Gastroesophageal sphincter (tissue), 4 donors: ENCODE data around the gene PARD6B. TPM values are rescaled to one million over a fixed set of nuclear protein-coding genes. Genes with fewer than 3 reads are reported as not detected.

Source experiments
- ATAC-seq: fragments of 150-250 bp; one replicate; pipeline ENCODE4 v1.9.1; 2016; ENCODE audit warnings: mild to moderate bottlenecking, moderate library complexity
- H3K27ac ChIP-seq, 4 donors: fragments of 200-600 bp; sonication (generic) in 3 of 4; 1 replicate in 3 of 4; 2 replicates in 1 of 4; pipeline ENCODE4 v1.5.1; 2016 to 2019
- H3K27me3 ChIP-seq: fragments of 200-600 bp; sonication (generic); one replicate; pipeline ENCODE4 v1.5.1; 2019
- H3K36me3 ChIP-seq, 2 donors: fragments of 200-600 bp; sonication (generic); one replicate each; pipeline ENCODE4 v1.5.1; 2019; ENCODE audit warnings: control low read depth in 1 of 2
- H3K4me1 ChIP-seq, 3 donors: fragments of 200-600 bp; sonication (generic); 1 replicate in 2 of 3; 2 replicates in 1 of 3; pipeline ENCODE4 v1.5.1; 2016 to 2019; ENCODE audit warnings: control low read depth in 2 of 3
- H3K4me3 ChIP-seq, 2 donors: fragments of 200-600 bp; sonication (generic); one replicate each; pipeline ENCODE4 v1.5.1; 2019; ENCODE audit warnings: mild to moderate bottlenecking in 1 of 2, moderate library complexity in 1 of 2
- H3K9me3 ChIP-seq, 3 donors: fragments of 200-600 bp; sonication (generic); one replicate each; pipeline ENCODE4 v1.5.1; 2017 to 2019; ENCODE audit warnings: control low read depth in 2 of 3
- EP300 ChIP-seq: sonication (generic); formaldehyde crosslinking; IDR thresholded peaks from one replicate; pipeline ENCODE4 v1.6.1; 2017; ENCODE audit warnings: antibody characterized with exemption, mild to moderate bottlenecking
- POLR2A ChIP-seq, 2 donors: fragments of 450-650 bp; IDR thresholded peaks; one replicate each; pipeline ENCODE4 v1.6.1; 2017; ENCODE audit warnings: antibody characterized with exemption in 2 of 2, mild to moderate bottlenecking in 2 of 2, moderate library complexity in 1 of 2
- POLR2AphosphoS5 ChIP-seq: sonication (generic); formaldehyde crosslinking; IDR thresholded peaks from one replicate; pipeline ENCODE4 v1.6.1; 2017; ENCODE audit warnings: antibody characterized with exemption
- WGBS, 2 donors: methylation state at CpG; one replicate each; pipeline ENCODE4 v1.1.5; 2018; ENCODE audit warnings: low coverage in 1 of 2; 5-methylcytosine and 5-hydroxymethylcytosine counted together
- total RNA-seq, 4 donors: library from RNA; depleted of rRNA; stranded (reverse); fragments of >200 nt; gene quantifications; one replicate each; pipeline ENCODE4 v1.1.0, GENCODE V29; 2016
- TF ChIP-seq, protein P1 (sequence below), 4 experiments: fragments of 200-600 bp in 2 of 4; fragments of 450-650 bp in 2 of 4; sonication (generic) in 1 of 4; IDR thresholded peaks; one replicate each; pipeline ENCODE4 v1.5.1; 2017 to 2019; ENCODE audit warnings: antibody characterized with exemption in 4 of 4, mild to moderate bottlenecking in 2 of 4, moderate library complexity in 2 of 4

Gene PARD6B
- total RNA-seq, 4 donors from 2014 or later = 2.4 to 3.8 (median 2.8) TPM

DNA sequence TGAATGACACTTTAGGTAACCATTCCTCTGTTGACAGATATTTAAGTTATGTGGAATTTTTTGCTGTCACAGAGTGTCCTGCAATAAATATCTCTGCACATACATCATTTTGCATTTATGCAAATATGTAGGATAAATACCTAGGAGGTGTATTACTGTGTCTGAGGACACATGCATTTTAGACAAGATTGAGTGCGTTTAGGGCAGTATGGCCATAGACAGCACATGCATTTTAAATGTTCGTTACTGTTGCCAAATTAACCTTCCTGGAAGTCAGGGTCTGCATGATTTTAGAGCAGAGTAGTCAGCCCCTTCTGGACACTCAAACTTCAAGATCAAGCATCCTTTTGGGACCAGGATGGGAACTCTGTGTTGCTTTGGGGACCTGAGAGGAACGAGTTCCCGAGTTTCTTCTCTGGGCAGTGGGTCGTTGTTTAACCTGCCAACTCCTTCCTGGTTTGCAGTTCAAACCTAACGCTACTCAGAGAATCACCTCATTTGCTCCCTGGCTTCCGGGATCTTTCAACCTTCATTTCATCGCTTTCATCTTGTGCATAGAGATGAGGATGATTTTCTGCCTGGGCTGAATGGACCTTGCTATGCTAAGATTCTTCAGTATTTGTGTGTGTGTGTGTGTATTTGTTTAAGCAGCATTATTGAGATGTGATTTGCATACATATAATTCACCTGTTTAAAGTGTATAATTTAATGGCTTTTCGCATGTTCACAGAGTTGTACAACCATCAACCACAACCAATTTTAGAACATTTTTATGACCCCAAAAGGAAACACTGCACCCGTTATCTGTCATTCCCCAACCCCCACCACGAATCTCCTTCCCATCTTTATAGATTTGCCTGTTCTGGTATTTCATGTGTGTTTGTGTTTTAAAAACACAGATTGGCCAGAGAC is 73.3 kb downstream of the PARD6B start:
- H3K9me3 ChIP-seq = no peaks in the 10 kb centered on the region
- no peak for ATAC-seq
- no peak overlapping the region for H3K27ac ChIP-seq
- TF ChIP-seq EP300 = no peak
- TF ChIP-seq POLR2A (IDR thresholded peaks at IDR 0.05) = no peak
- TF ChIP-seq, protein P1, sequence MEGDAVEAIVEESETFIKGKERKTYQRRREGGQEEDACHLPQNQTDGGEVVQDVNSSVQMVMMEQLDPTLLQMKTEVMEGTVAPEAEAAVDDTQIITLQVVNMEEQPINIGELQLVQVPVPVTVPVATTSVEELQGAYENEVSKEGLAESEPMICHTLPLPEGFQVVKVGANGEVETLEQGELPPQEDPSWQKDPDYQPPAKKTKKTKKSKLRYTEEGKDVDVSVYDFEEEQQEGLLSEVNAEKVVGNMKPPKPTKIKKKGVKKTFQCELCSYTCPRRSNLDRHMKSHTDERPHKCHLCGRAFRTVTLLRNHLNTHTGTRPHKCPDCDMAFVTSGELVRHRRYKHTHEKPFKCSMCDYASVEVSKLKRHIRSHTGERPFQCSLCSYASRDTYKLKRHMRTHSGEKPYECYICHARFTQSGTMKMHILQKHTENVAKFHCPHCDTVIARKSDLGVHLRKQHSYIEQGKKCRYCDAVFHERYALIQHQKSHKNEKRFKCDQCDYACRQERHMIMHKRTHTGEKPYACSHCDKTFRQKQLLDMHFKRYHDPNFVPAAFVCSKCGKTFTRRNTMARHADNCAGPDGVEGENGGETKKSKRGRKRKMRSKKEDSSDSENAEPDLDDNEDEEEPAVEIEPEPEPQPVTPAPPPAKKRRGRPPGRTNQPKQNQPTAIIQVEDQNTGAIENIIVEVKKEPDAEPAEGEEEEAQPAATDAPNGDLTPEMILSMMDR (IDR thresholded peaks at IDR 0.05) = no peak
- no peak for TF ChIP-seq POLR2AphosphoS5
- H3K27me3 ChIP-seq = no peaks in the 10 kb centered on the region
- WGBS, 2 donors = 59 to 61% methylated on average over 8 to 10 of the region's 11 CpGs
- H3K36me3 ChIP-seq = no peaks in the 10 kb centered on the region
- no peaks in the 10 kb centered on the region for H3K4me1 ChIP-seq
- H3K4me3 ChIP-seq = no peak overlapping the region

DNA sequence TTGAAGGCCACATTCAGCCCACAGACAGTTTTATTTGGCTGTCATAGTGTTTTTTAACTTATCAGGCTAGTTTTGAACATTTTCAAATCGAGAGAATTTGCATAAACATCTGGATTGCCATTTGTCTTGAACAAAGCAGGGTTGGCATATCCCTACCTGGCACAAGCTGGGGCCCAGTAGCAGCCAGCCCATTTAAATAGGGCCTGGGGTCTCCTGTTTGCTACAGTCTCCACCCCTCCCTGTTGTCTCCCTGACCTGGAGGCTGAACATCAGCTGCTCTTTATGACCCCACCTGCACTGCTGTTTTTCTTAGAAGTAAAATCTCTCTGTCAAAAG is 73.9 kb downstream of the PARD6B start:
- no peak for ATAC-seq
- H3K27ac ChIP-seq = no peak overlapping the region
- H3K4me1 ChIP-seq = no peaks in the 10 kb centered on the region
- no peaks in the 10 kb centered on the region for H3K9me3 ChIP-seq
- H3K27me3 ChIP-seq = no peaks in the 10 kb centered on the region
- WGBS, 2 donors = 40 to 80% methylated on average over 1 of the region's 1 CpG
- no peaks in the 10 kb centered on the region for H3K36me3 ChIP-seq
- H3K4me3 ChIP-seq = no peak overlapping the region
- TF ChIP-seq EP300 (no peak), POLR2A (IDR thresholded peaks at IDR 0.05) (no peak), POLR2AphosphoS5 (no peak)
- TF ChIP-seq, protein P1 (IDR thresholded peaks at IDR 0.05) = no peak

DNA sequence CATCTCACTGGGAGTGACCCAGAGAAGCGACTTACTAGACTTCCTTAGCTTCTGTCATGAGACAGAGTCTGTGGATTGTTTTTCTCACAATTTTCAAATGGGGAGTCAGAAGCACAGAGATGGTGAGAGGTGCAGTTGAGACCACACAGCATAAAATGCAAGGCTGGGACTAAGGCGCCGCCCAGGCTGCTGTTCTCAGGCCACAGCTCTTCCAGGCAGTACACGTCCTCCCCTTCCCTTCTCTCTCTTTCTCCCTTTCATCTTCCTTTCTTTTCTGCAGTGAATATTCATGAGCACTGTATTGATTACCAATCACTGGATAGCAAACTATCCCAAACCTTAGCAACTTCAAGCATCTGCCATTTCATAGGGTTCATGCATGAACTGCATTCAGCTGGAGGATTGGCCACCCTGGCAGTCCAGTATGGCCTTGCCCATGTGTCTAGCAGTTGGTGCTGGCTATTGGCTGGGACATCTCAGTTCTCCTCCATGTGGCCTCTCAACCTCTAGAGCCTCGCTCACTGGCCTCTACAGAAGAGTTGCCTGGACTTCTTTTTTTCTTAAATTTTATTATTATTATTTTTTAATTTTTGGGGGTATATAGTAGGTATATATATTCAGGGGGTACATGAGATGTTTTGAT is 74.9 kb downstream of the PARD6B start:
- TF ChIP-seq POLR2AphosphoS5 = no peak
- H3K36me3 ChIP-seq = no peaks in the 10 kb centered on the region
- ATAC-seq = no peak
- no peak overlapping the region for H3K27ac ChIP-seq
- H3K9me3 ChIP-seq = no peaks in the 10 kb centered on the region
- 80 to 88% methylated on average over 2 to 5 of the region's 5 CpGs for WGBS, 2 donors
- H3K27me3 ChIP-seq = no peaks in the 10 kb centered on the region
- H3K4me1 ChIP-seq = no peaks in the 10 kb centered on the region
- H3K4me3 ChIP-seq = no peak overlapping the region

Other genes starting within 250 kb of the PARD6B start
- 10 to 100 TPM; 27.6 to 43.6 (median 38.4) TPM for gene PTPN1, start 221.2 kb upstream of the PARD6B start, total RNA-seq
- 10 to 100 TPM in 2 of 4 donors, 1 to 10 TPM in 2; 8.2 to 24.1 (median 12.9) TPM for gene RIPOR3, start 40.0 kb upstream of the PARD6B start, total RNA-seq
- gene BCAS4, start 63.5 kb downstream of the PARD6B start, total RNA-seq = 10 to 100 TPM in 1 of 4 donors, 1 to 10 TPM in 3; 4.4 to 18.7 (median 4.7) TPM
- gene ADNP, start 199.9 kb downstream of the PARD6B start, total RNA-seq = 10 to 100 TPM; 51.4 to 67.2 (median 55.4) TPM
- gene DPM1, start 227.0 kb downstream of the PARD6B start, total RNA-seq = 10 to 100 TPM; 35.2 to 63.0 (median 43.5) TPM
- 1 to 10 TPM; 4.2 to 6.1 (median 5.4) TPM for gene MOCS3, start 227.2 kb downstream of the PARD6B start, total RNA-seq